Measurements from ENCODE around the gene GMPR2. TPM values are rescaled to one million over a fixed set of nuclear protein-coding genes. Genes with fewer than 3 reads are reported as not detected.
A peak's percentile ranks its signal among the peaks of the same experiment; 100 is the strongest.

GMPR2 gene
- total and polyA plus RNA-seq, 2 of the 13 experiments (the other 11 are each of a cell fraction or from before 2014, with no cell fraction given) = 210 to 273 TPM

DNA sequence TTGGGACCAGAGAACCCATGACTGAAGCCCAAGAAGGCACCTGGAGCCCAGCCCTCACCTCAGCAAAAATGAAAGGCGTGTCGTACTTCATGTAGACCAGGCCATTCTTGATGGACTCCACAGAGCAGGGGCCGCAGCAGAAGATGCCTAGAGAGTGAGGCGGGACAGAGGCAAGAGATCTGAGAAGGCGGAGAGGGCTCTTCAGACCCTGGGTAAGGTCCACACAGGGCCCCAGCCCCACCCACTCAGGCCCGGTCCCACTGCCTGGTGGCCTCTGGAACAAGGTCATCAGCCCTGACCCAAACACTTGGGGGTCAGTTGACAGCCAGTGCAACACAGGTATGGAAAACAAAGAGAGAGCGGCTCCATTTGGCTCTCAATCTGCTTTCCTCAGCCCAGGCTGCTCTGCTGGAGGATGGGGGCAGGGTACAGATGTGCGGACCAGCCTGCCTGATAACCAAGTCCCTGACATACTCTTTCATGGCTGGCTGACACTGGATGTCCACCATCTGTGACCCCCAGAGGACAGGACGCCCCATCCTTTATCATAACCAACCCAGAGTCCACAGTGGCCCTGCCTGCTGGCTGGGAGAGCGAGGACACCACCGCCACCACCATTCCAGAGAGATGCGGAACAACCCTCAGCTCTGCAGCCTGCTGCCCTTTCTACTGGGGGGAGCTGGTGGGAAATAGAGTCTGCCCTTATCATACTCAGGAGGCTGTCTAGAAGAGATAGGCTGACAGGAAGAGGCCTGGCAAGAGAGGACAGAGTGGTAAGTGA lies 23.4 kb downstream of the GMPR2 start (continued):
- TF ChIP-seq ZNF30 (CRISPR knock-in tag; IDR thresholded peaks at IDR 0.05) (no peak), ZSCAN30 (CRISPR knock-in tag; IDR thresholded peaks at IDR 0.05) (no peak), ZFP82 (CRISPR knock-in tag; IDR thresholded peaks at IDR 0.05; ENCODE audit: borderline replicate concordance) (no peak), KDM5B (CRISPR knock-in tag; IDR thresholded peaks at IDR 0.05; ENCODE audit: borderline replicate concordance) (no peak), THYN1 (CRISPR knock-in tag; IDR thresholded peaks at IDR 0.05; ENCODE audit: borderline replicate concordance, low read depth) (no peak), WIZ (CRISPR knock-in tag; IDR thresholded peaks at IDR 0.05) (no peak; the same call in 1 of the 2 replicates), GZF1 (CRISPR knock-in tag; IDR thresholded peaks at IDR 0.05) (no peak), ARNT (IDR thresholded peaks at IDR 0.05) (no peak), SCMH1 (CRISPR knock-in tag; IDR thresholded peaks at IDR 0.05; ENCODE audit: borderline replicate concordance) (no peak), ATRX (CRISPR knock-in tag; IDR thresholded peaks at IDR 0.05; ENCODE audit: borderline replicate concordance) (no peak), KDM1A (CRISPR knock-in tag; IDR thresholded peaks at IDR 0.05) (no peak), BCL6 (CRISPR knock-in tag; IDR thresholded peaks at IDR 0.05) (peak; percentile 66), SP4 (CRISPR knock-in tag; IDR thresholded peaks at IDR 0.05) (0 out of 2 replicates have a peak, but pooled peaks have one; percentile 13), THAP11 (CRISPR knock-in tag; IDR thresholded peaks at IDR 0.05) (peak; percentile 26; the same call in 1 of the 2 replicates), ZNF562 (CRISPR knock-in tag; IDR thresholded peaks at IDR 0.05; ENCODE audit: borderline replicate concordance) (no peak), ZNF678 (CRISPR knock-in tag; IDR thresholded peaks at IDR 0.05) (peak; percentile 85; the same call in 1 of the 2 replicates), ZNF747 (CRISPR knock-in tag; IDR thresholded peaks at IDR 0.05; ENCODE audit: borderline replicate concordance) (peak; percentile 65; the same call in 1 of the 2 replicates), ZNF605 (CRISPR knock-in tag; IDR thresholded peaks at IDR 0.05) (peak; percentile 82), NCOA2 (CRISPR knock-in tag; IDR thresholded peaks at IDR 0.05) (no peak), HHEX (CRISPR knock-in tag; IDR thresholded peaks at IDR 0.05) (peak; percentile 91), IRF2 (CRISPR knock-in tag; IDR thresholded peaks at IDR 0.05) (no peak), ZNF160 (CRISPR knock-in tag; IDR thresholded peaks at IDR 0.05) (peak; percentile 52; the same call in 1 of the 2 replicates)
- TF ChIP-seq, protein P1, sequence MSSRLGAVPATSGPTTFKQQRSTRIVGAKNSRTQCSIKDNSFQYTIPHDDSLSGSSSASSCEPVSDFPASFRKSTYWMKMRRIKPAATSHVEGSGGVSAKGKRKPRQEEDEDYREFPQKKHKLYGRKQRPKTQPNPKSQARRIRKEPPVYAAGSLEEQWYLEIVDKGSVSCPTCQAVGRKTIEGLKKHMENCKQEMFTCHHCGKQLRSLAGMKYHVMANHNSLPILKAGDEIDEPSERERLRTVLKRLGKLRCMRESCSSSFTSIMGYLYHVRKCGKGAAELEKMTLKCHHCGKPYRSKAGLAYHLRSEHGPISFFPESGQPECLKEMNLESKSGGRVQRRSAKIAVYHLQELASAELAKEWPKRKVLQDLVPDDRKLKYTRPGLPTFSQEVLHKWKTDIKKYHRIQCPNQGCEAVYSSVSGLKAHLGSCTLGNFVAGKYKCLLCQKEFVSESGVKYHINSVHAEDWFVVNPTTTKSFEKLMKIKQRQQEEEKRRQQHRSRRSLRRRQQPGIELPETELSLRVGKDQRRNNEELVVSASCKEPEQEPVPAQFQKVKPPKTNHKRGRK (CRISPR knock-in tag; IDR thresholded peaks at IDR 0.05) = no peak
- TF ChIP-seq, protein P2, sequence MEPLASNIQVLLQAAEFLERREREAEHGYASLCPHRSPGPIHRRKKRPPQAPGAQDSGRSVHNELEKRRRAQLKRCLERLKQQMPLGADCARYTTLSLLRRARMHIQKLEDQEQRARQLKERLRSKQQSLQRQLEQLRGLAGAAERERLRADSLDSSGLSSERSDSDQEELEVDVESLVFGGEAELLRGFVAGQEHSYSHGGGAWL (CRISPR knock-in tag; IDR thresholded peaks at IDR 0.05) = no peak
